HCT116 (cell line): ENCODE results near the gene GDPD2. TPM values are rescaled to one million over a fixed set of nuclear protein-coding genes. Genes with fewer than 3 reads are reported as not detected.

Source experiments
- ATAC-seq: fragments of 200-7000 bp; cut with Tn5 transposase; 2 replicates; pipeline ENCODE4 v1.9.1; 2020; ENCODE audit warnings: mild to moderate bottlenecking, moderate library complexity
- BruUV-seq: library from RNA; stranded (reverse); fragments of 400-500 nt; replicated peaks from 2 replicates; lab custom pipeline; 2021; lab: Mats Ljungman, UMichigan
- CTCF ChIA-PET: fragments of 300-600 bp; sonication (Branson Sonifier 250); formaldehyde crosslinking; loops from one replicate; lab custom pipeline; 2021; ENCODE audit warnings: antibody characterized with exemption; lab: Charles Lee
- POLR2A ChIA-PET: fragments of 300-600, 350-600 bp; sonication (Branson Sonifier 250); formaldehyde crosslinking; loops from one replicate; lab custom pipeline; 2021; ENCODE audit warnings: antibody characterized with exemption; lab: Charles Lee
- RAD21 ChIA-PET, 2 experiments: fragments of 300-600 bp; sonication (Branson Sonifier 250); formaldehyde crosslinking; loops; one replicate each; lab custom pipeline; 2023; ENCODE audit warnings: low total read pairs in 2 of 2; ENCODE audit not compliant: uncharacterized antibody in 2 of 2, unreplicated experiment in 2 of 2, low non-redundant PET in 1 of 2; lab: Charles Lee
- DNase-seq: peaks from one replicate; pipeline ENCODE4 v3.0.0-alpha.2; 2010; ENCODE audit warnings: low read depth, low spot score
- H2AFZ ChIP-seq: fragments of 200-600 bp; shearing (Covaris generic), sonication (generic); 2 replicates; pipeline ENCODE4 v1.6.1; 2017; ENCODE audit warnings: low read depth, mixed run types, mixed read lengths, antibody characterized with exemption, low read length; ENCODE audit not compliant: poor library complexity, severe bottlenecking
- H3K27ac ChIP-seq: 2 replicates; pipeline ENCODE4 v1.5.1; 2012; ENCODE audit warnings: low read depth, low read length
- H3K27me3 ChIP-seq: fragments of 200-600 bp; sonication (generic); 2 replicates; pipeline ENCODE4 v1.6.1; 2016; ENCODE audit warnings: mixed run types, low read length, mixed read lengths; ENCODE audit not compliant: insufficient read depth
- H3K36me3 ChIP-seq, 2 experiments: fragments of 200-500 bp in 1 of 2; fragments of 200-600 bp in 1 of 2; sonication (Bioruptor generic) in 1 of 2; sonication (generic) in 1 of 2; 2 replicates each; pipeline versions ENCODE4 v1.5.1 to v1.6.1; 2014 to 2016; ENCODE audit warnings: low read length in 2 of 2, inconsistent platforms in 1 of 2, mixed read lengths in 1 of 2, mixed run types in 1 of 2; ENCODE audit not compliant: insufficient read depth in 2 of 2, control insufficient read depth in 1 of 2
- H3K4me1 ChIP-seq, 2 experiments: fragments of 200-600 bp in 1 of 2; sonication (generic) in 1 of 2; 2 replicates each; pipeline versions ENCODE4 v1.5.1 to v1.6.1; 2012 to 2017; ENCODE audit warnings: low read length in 2 of 2, inconsistent platforms in 1 of 2, mild to moderate bottlenecking in 1 of 2, mixed read lengths in 1 of 2, mixed run types in 1 of 2, moderate library complexity in 1 of 2; ENCODE audit not compliant: insufficient read depth in 2 of 2, control insufficient read depth in 1 of 2
- H3K4me2 ChIP-seq: fragments of 200-600 bp; sonication (generic); 2 replicates; pipeline ENCODE4 v1.6.1; 2017; ENCODE audit warnings: mixed run types, low read length, mixed read lengths
- H3K4me3 ChIP-seq, 2 experiments: fragments of 200-600 bp in 1 of 2; sonication (generic) in 1 of 2; replicated peaks in 1 of 2; 2 replicates each; pipeline ENCODE4 v1.5.1; 2011 to 2016; ENCODE audit warnings: low read length in 2 of 2, control low read depth in 1 of 2, low read depth in 1 of 2, mild to moderate bottlenecking in 1 of 2, mixed read lengths in 1 of 2, mixed run types in 1 of 2
- H3K79me2 ChIP-seq: fragments of 200-600 bp; sonication (generic); 2 replicates; pipeline ENCODE4 v1.6.1; 2017; ENCODE audit warnings: mild to moderate bottlenecking, mixed run types, low read length, moderate library complexity, mixed read lengths; ENCODE audit not compliant: insufficient read depth
- H3K9ac ChIP-seq: fragments of 200-600 bp; sonication (generic); 2 replicates; pipeline ENCODE4 v1.6.1; 2016; ENCODE audit warnings: low read length, mixed read lengths
- H3K9me2 ChIP-seq: fragments of 200-600 bp; sonication (generic), shearing (Covaris generic); 2 replicates; pipeline ENCODE4 v1.6.1; 2017; ENCODE audit warnings: mixed run types, mild to moderate bottlenecking, moderate library complexity; ENCODE audit not compliant: insufficient read depth
- H3K9me3 ChIP-seq, 2 experiments: fragments of 200-500 bp in 1 of 2; fragments of 200-600 bp in 1 of 2; sonication (Bioruptor generic) in 1 of 2; sonication (generic) in 1 of 2; 2 replicates each; pipeline ENCODE4 v1.6.1; 2014 to 2017; ENCODE audit warnings: low read length in 2 of 2, mixed read lengths in 2 of 2, inconsistent platforms in 1 of 2, low read depth in 1 of 2, mild to moderate bottlenecking in 1 of 2, mixed run types in 1 of 2, moderate library complexity in 1 of 2; ENCODE audit not compliant: control insufficient read depth in 1 of 2, insufficient read depth in 1 of 2
- H4K20me1 ChIP-seq: fragments of 200-600 bp; sonication (generic), shearing (Covaris generic); 2 replicates; pipeline ENCODE4 v1.6.1; 2017; ENCODE audit warnings: mixed run types, mild to moderate bottlenecking, moderate library complexity; ENCODE audit not compliant: insufficient read depth
- CBX3 ChIP-seq: IDR thresholded peaks from 2 replicates; pipeline ENCODE4 v1.6.1; 2012; ENCODE audit warnings: low read depth
- EGR1 ChIP-seq: IDR thresholded peaks from 2 replicates; pipeline ENCODE4 v1.6.1; 2012; ENCODE audit warnings: low read depth
- ELF1 ChIP-seq: IDR thresholded peaks from 2 replicates; pipeline ENCODE4 v1.6.1; 2012; ENCODE audit warnings: low read depth, borderline replicate concordance
- EZH2 ChIP-seq: fragments of 200-600 bp; sonication (generic); IDR thresholded peaks from 2 replicates; pipeline ENCODE4 v1.6.1; 2017; ENCODE audit warnings: antibody characterized with exemption, mixed run types
- EZH2phosphoT487 ChIP-seq: fragments of 200-600 bp; IDR thresholded peaks from 2 replicates; pipeline ENCODE4 v1.6.1; 2018; ENCODE audit warnings: antibody characterized with exemption, borderline replicate concordance
- JUND ChIP-seq: IDR thresholded peaks from 2 replicates; pipeline ENCODE4 v1.6.1; 2012
- POLR2A ChIP-seq: IDR thresholded peaks from 2 replicates; pipeline ENCODE4 v1.7.0; 2011; ENCODE audit warnings: borderline replicate concordance; ENCODE audit not compliant: insufficient read depth, insufficient read length; ENCODE audit errors: extremely low read depth
- RAD21 ChIP-seq: IDR thresholded peaks from 2 replicates; pipeline ENCODE4 v1.6.1; 2012; ENCODE audit warnings: low read depth, mild to moderate bottlenecking
- SIN3A ChIP-seq: IDR thresholded peaks from 2 replicates; pipeline ENCODE4 v1.6.1; 2012; ENCODE audit warnings: low read depth
- SP1 ChIP-seq: IDR thresholded peaks from 2 replicates; pipeline ENCODE4 v1.6.1; 2012; ENCODE audit warnings: low read depth
- SRF ChIP-seq: IDR thresholded peaks from 2 replicates; pipeline ENCODE4 v1.6.1; 2012; ENCODE audit warnings: low read depth
- TCF7L2 ChIP-seq: IDR thresholded peaks from 2 replicates; pipeline ENCODE4 v1.7.0; 2011; ENCODE audit warnings: borderline replicate concordance, inconsistent platforms; ENCODE audit not compliant: insufficient read depth, insufficient read length; ENCODE audit errors: extremely low read depth
- YY1 ChIP-seq: IDR thresholded peaks from 2 replicates; pipeline ENCODE4 v1.6.1; 2011; ENCODE audit warnings: low read length, low read depth, moderate library complexity, mild to moderate bottlenecking; ENCODE audit not compliant: insufficient replicate concordance; ENCODE audit errors: extremely low read depth
- ZFX ChIP-seq: fragments of 450-650 bp; IDR thresholded peaks from 2 replicates; pipeline ENCODE4 v1.6.1; 2017
- ZNF274 ChIP-seq: fragments of 200-500 bp; sonication (Bioruptor generic); IDR thresholded peaks from 2 replicates; pipeline ENCODE4 v1.6.1; 2014; ENCODE audit warnings: mild to moderate bottlenecking, low read depth, low read length, inconsistent platforms
- intact Hi-C: fragments of 100-400 bp; cut with micrococcal nuclease; formaldehyde crosslinking; loops from 2 replicates; pipeline ENCODE4 v1.10.0; 2022
- total RNA-seq: library from RNA; stranded (reverse); gene quantifications from one replicate; pipeline ENCODE4 v1.2.1, GENCODE V29; 2021; ENCODE audit not compliant: unreplicated experiment
- TF ChIP-seq, protein P1 (sequence below): IDR thresholded peaks from 2 replicates; pipeline ENCODE4 v1.6.1; 2012; ENCODE audit warnings: low read depth
- TF ChIP-seq, protein P2 (sequence below), 3 experiments: fragments of 200-600 bp in 1 of 3; sonication (generic) in 1 of 3; IDR thresholded peaks in 2 of 3; conservative IDR thresholded peaks in 1 of 3; 2 replicates each; pipeline ENCODE4 v1.5.1; 2012 to 2017; ENCODE audit warnings: low read depth in 2 of 3, low read length in 2 of 3, antibody characterized with exemption in 1 of 3, borderline replicate concordance in 1 of 3, control low read depth in 1 of 3, mild to moderate bottlenecking in 1 of 3, mixed read lengths in 1 of 3, mixed run types in 1 of 3, moderate library complexity in 1 of 3; ENCODE audit not compliant: insufficient read depth in 1 of 3
- TF ChIP-seq, protein P3 (sequence below): IDR thresholded peaks from 2 replicates; pipeline ENCODE4 v1.6.1; 2011; ENCODE audit warnings: mild to moderate bottlenecking, low read length, moderate library complexity; ENCODE audit not compliant: insufficient replicate concordance; ENCODE audit errors: extremely low read depth

GDPD2 gene
- total RNA-seq, 1 experiment from 2014 or later, result not detected

DNA sequence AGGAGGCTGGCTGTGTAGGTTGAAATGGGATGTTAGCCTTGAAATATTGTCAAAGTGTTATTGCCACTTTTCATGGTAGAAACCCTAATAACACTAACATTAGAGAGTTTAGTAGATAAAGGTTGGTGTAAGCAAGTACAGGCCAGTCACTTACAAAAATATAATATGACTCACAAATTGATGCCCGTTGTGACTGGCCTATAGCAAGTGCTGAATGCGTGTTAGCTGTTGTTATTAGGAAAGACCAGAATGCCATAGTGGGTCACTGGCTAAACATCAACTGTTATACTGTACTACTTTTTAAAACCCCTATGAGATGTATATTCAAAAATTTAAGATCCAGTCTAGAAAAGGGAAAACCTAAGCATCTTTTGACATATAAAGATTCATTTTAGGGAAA, 20.4 kb upstream of the GDPD2 start:
- ChIA-PET POLR2A (no interaction called here), CTCF (no interaction called here)
- ATAC-seq (no peak), DNase-seq (no peak)
- Histone ChIP-seq H3K9me3 (no peaks in the 10 kb centered on the region), H3K36me3 (peaks cover 4 to 10% of the 10 kb centered on the region in 2 experiments; a peak in 2 of 4 replicates), H3K27ac (no peak overlapping the region), H3K4me2 (no peak overlapping the region), H3K4me3 (no peak overlapping the region), H4K20me1 (no peaks in the 10 kb centered on the region), H3K79me2 (no peaks in the 10 kb centered on the region), H3K27me3 (no peaks in the 10 kb centered on the region)
- TF ChIP-seq EZH2, result no peak
- TF ChIP-seq TCF7L2, result no peak
- no peak for TF ChIP-seq CBX3
- TF ChIP-seq, protein P1, sequence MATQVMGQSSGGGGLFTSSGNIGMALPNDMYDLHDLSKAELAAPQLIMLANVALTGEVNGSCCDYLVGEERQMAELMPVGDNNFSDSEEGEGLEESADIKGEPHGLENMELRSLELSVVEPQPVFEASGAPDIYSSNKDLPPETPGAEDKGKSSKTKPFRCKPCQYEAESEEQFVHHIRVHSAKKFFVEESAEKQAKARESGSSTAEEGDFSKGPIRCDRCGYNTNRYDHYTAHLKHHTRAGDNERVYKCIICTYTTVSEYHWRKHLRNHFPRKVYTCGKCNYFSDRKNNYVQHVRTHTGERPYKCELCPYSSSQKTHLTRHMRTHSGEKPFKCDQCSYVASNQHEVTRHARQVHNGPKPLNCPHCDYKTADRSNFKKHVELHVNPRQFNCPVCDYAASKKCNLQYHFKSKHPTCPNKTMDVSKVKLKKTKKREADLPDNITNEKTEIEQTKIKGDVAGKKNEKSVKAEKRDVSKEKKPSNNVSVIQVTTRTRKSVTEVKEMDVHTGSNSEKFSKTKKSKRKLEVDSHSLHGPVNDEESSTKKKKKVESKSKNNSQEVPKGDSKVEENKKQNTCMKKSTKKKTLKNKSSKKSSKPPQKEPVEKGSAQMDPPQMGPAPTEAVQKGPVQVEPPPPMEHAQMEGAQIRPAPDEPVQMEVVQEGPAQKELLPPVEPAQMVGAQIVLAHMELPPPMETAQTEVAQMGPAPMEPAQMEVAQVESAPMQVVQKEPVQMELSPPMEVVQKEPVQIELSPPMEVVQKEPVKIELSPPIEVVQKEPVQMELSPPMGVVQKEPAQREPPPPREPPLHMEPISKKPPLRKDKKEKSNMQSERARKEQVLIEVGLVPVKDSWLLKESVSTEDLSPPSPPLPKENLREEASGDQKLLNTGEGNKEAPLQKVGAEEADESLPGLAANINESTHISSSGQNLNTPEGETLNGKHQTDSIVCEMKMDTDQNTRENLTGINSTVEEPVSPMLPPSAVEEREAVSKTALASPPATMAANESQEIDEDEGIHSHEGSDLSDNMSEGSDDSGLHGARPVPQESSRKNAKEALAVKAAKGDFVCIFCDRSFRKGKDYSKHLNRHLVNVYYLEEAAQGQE, result no peak
- TF ChIP-seq, protein P2, sequence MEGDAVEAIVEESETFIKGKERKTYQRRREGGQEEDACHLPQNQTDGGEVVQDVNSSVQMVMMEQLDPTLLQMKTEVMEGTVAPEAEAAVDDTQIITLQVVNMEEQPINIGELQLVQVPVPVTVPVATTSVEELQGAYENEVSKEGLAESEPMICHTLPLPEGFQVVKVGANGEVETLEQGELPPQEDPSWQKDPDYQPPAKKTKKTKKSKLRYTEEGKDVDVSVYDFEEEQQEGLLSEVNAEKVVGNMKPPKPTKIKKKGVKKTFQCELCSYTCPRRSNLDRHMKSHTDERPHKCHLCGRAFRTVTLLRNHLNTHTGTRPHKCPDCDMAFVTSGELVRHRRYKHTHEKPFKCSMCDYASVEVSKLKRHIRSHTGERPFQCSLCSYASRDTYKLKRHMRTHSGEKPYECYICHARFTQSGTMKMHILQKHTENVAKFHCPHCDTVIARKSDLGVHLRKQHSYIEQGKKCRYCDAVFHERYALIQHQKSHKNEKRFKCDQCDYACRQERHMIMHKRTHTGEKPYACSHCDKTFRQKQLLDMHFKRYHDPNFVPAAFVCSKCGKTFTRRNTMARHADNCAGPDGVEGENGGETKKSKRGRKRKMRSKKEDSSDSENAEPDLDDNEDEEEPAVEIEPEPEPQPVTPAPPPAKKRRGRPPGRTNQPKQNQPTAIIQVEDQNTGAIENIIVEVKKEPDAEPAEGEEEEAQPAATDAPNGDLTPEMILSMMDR (IDR thresholded peaks at IDR 0.05 in 2 of 3, conservative IDR thresholded peaks at IDR 0.05 in 1 of 3; ENCODE audit: borderline replicate concordance in 1 of 3, insufficient read depth in 1 of 3, low read depth in 2 of 3, low read length in 2 of 3), result no peak
- TF ChIP-seq ZNF274, result no peak
- no peak for TF ChIP-seq EZH2phosphoT487
- TF ChIP-seq YY1, result no peak
- TF ChIP-seq SRF, result no peak
- no peak for TF ChIP-seq RAD21
- no peak for TF ChIP-seq POLR2A
- no peak for TF ChIP-seq ZFX
- TF ChIP-seq EGR1, result no peak
- TF ChIP-seq ELF1, result no peak
- no peak for TF ChIP-seq SIN3A
- TF ChIP-seq JUND, result no peak
- TF ChIP-seq SP1, result no peak
- TF ChIP-seq, protein P3, sequence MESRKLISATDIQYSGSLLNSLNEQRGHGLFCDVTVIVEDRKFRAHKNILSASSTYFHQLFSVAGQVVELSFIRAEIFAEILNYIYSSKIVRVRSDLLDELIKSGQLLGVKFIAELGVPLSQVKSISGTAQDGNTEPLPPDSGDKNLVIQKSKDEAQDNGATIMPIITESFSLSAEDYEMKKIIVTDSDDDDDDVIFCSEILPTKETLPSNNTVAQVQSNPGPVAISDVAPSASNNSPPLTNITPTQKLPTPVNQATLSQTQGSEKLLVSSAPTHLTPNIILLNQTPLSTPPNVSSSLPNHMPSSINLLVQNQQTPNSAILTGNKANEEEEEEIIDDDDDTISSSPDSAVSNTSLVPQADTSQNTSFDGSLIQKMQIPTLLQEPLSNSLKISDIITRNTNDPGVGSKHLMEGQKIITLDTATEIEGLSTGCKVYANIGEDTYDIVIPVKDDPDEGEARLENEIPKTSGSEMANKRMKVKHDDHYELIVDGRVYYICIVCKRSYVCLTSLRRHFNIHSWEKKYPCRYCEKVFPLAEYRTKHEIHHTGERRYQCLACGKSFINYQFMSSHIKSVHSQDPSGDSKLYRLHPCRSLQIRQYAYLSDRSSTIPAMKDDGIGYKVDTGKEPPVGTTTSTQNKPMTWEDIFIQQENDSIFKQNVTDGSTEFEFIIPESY, result no peak
- TF ChIP-seq, all 23 proteins: peak for 0
- no TSS peak for BruUV-seq
- no peak overlapping the region for H3K9ac ChIP-seq
- H2AFZ ChIP-seq, result no peak overlapping the region
- no peaks in the 10 kb centered on the region for H3K9me2 ChIP-seq
- RAD21 ChIA-PET, result interaction anchor here in 1 of 2 experiments (0.6 kb wide), 1 partner anchor 32 kb away, joined by 4 read pairs; no protein-coding TSS in a partner anchor
- intact Hi-C loops, result no loop called here
- H3K4me1 ChIP-seq, result no peaks in the 10 kb centered on the region
